Measurements from ENCODE around the gene ARIH1. TPM values are rescaled to one million over a fixed set of nuclear protein-coding genes. Genes with fewer than 3 reads are reported as not detected.
A peak's percentile ranks its signal among the peaks of the same experiment; 100 is the strongest.
"Not testable (repeated sequence)": the region's sequence is repeated elsewhere in the genome, so short reads cannot be mapped to it uniquely, and the experiment has no call there.

Gene ARIH1, protein sequence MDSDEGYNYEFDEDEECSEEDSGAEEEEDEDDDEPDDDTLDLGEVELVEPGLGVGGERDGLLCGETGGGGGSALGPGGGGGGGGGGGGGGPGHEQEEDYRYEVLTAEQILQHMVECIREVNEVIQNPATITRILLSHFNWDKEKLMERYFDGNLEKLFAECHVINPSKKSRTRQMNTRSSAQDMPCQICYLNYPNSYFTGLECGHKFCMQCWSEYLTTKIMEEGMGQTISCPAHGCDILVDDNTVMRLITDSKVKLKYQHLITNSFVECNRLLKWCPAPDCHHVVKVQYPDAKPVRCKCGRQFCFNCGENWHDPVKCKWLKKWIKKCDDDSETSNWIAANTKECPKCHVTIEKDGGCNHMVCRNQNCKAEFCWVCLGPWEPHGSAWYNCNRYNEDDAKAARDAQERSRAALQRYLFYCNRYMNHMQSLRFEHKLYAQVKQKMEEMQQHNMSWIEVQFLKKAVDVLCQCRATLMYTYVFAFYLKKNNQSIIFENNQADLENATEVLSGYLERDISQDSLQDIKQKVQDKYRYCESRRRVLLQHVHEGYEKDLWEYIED
- 26.9 TPM for total RNA-seq

DNA sequence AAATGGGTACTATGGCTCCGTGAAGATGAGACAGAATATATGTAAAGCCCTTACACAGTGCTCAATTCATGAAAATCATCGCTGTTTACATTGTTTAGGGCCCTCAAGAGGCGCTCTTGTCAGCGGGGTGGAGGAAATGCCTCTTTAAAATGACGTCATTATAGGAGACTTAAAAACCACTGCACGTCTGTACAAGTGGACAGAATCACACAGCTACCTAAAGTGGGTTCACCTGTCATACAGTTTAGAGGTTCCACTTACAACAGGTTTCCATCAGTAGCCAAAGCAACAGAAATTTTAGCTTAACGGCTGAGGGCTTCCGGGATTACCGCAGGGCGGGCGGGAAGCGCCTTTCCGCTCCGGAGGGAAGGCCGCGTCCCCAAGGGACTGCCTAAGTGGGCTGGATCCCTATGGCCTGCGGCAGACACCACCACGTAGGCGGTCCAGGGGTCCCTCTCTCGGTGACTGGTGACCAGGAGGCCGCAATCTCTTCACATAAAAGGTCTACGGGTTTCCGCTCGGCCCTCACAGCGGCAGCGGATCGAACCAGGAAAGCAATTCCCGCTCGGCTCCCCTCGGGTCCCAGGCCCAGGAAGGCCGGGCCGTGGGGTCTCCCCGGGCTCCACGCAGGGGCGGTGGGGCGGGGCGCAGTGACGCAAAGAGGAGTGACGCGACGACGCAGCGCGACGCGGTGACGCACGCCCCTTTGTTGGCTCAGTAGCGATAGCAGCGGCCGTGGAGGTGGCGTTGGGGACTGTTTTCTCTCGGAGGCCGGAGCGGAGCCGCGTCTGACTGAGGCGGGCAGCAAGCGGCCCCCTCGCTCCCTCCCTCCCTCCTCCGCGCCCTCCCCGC is at the start of gene ARIH1:
Gene ARIH1, plus strand, starts transcription at position 717 of the 852 bp plus-strand sequence. CDS start 310 bp downstream, outside the sequence.
- peak; percentile 94 to 97 (median 95) for DNase-seq (ENCODE audit: low read depth in 2 of 3, low spot score in 2 of 3)

DNA sequence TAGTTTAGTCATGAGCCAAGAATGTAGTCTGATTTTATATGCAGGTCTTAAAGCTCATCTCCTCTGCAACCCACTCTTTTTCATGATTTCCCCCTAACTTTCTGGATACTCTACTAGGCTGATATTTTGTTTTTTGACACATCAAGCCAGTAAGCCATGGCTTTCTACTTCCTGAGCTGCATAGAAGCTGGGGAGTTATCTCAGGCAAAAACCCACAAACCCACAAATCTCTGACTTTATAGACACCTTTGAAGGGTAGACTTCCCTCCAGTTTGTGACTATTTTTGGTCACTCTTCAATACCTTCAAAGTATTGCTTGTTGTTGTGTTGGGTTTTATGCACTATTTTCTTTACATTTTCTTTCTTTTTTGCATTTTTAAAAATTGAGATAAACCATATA is 47.4 kb upstream of the ARIH1 start:
- DNase-seq (ENCODE audit: low read depth in 2 of 3, low spot score in 2 of 3): no peak

DNA sequence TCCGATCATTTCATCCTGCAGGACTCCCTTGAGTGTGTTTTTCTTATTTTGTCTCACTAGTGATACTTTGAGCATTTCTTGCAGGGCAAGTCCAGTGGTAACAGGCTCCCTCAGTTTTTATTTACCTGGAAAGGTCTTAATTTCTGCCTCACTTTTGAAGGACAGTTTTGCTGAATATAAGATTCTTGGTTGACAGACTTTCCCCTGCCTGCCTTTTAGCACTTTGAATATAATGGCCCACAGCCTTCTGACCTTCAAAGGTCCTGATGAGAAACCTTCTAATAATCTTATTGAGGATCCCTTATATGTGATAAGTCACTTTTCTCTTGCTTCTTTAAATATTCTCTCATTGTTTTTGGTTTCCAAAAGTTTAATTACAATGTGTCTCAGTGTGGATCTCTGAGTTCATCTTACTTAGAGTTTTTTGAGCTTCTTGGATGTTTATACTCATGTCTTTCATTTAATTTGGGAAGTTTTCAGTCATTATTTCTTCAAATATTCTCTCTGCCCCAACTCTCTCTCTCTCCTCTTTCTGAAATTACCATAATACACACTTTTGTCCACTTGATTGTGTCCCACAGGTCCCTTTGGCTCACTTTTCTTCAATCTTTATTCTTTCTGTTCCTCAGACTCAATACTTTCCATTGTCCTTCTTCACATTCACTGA is 36.3 kb upstream of the ARIH1 start:
- no peak for DNase-seq (ENCODE audit: low read depth in 2 of 3, low spot score in 2 of 3)

- not testable (repeated sequence) for DNase-seq (ENCODE audit: low read depth in 2 of 3, low spot score in 2 of 3)
Measured at GRCh38 chr15:72442848-72443247, 31.3 kb upstream of the ARIH1 start.

DNA sequence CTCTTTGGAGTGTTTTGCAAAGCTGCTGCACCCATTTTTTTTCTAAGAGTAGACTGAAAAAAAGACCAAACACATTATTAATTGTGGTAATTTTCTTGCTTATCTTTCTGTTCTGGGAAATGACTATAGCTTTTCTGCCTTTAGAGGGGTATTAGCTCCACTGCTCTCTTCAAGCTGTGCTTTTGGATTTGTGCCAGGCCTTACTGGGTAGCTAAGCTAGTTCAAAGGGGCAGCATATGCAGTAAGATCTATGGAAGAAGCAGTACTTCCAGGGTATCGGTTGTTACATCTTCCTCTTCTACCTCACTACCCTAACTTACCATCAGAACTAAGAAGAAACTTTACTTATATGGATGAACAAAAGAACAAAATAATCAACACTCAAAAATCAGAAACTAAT is 28.7 kb upstream of the ARIH1 start:
- no peak for DNase-seq (ENCODE audit: low read depth in 2 of 3, low spot score in 2 of 3)

DNA sequence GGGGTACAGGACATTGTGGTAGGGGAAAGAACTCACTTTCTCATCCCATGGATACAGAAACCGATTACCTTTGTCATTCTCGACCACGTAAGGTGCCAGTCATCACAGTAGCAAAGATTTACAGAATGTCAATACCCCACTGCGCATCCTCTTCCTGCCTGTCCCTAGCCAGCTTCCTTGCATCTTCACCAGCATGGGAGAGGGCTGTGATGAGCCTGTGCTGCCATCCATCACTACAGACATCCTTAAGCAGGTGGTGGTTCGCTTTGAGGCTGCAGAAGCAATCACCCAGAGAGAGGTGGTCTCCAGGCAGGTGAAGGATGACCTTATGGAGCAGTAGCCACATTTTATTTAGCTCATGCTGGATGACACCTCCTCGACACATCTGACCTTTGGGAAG is 23.3 kb upstream of the ARIH1 start:
- DNase-seq (ENCODE audit: low read depth in 2 of 3, low spot score in 2 of 3): no peak

- no peak for DNase-seq (ENCODE audit: low read depth in 2 of 3, low spot score in 2 of 3)
Measured at GRCh38 chr15:72451224-72451623, 22.9 kb upstream of the ARIH1 start.

DNA sequence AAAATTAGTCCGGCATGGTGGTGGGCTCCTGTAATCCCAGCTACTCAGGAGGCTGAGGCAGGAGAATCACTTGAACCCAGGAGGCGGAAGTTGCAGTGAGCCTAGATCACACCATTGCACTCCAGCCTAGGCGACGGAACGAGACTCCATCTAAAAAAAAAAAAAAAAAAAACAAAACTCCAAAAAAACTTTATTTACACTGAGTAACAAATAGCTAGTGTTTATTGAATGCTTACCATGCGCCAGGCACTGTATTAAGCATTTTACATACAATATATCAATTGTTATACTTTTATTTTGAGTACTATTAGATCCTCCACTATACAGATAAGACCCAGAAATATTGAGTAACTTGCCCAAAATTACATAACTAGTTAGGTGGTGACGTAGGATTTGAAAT is 17.4 kb upstream of the ARIH1 start:
- DNase-seq (ENCODE audit: low read depth in 2 of 3, low spot score in 2 of 3): no peak

GRCh38 chr15:72460402-72460801 is 13.7 kb upstream of the ARIH1 start:
- DNase-seq (ENCODE audit: low read depth in 2 of 3, low spot score in 2 of 3): no peak

DNA sequence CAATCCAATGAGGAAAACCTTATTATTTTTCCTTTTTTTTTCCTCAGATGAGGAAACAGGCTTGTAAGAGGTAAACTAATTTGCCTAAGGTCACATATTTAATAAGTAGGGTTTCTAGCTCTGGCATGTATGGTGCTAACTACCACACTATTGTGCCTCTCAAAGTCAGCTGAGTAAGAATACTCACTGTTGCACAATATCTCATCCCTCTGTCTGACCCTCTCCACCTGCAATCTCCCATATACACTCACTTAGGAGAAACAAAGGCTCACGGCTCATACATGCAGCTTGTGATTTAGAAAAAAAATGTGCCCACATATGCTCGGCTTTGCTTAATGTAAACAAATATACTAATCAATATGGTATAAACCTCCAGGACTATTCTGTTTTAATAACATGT is 10.4 kb upstream of the ARIH1 start:
- no peak for DNase-seq (ENCODE audit: low read depth in 2 of 3, low spot score in 2 of 3)

- no peak for DNase-seq (ENCODE audit: low read depth in 2 of 3, low spot score in 2 of 3)
Measured at GRCh38 chr15:72464251-72464650, 9.9 kb upstream of the ARIH1 start.

GRCh38 chr15:72468103-72468502 is 6.0 kb upstream of the ARIH1 start:
- DNase-seq (ENCODE audit: low read depth in 2 of 3, low spot score in 2 of 3): no peak

- peak in 1 of 3 donors; percentile 23 for DNase-seq (ENCODE audit: low read depth in 2 of 3, low spot score in 2 of 3)
Measured at GRCh38 chr15:72472992-72473610, 1.0 kb upstream of the ARIH1 start.

DNA sequence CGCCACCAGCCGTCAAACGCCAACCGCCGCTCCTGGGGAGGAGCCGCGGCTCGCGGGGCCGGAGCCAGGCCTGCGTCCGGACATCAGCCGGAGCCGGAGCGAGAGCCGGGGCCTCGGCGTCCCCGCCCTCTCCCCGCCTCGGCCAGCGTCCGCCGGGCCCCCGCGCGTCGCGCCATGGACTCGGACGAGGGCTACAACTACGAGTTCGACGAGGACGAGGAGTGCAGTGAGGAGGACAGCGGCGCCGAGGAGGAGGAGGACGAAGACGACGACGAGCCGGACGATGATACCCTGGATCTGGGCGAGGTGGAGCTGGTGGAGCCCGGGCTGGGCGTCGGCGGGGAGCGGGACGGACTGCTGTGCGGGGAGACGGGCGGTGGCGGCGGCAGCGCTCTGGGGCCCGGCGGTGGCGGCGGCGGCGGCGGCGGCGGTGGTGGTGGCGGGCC is 359 bp downstream of the ARIH1 start:
- no peak for DNase-seq (ENCODE audit: low read depth in 2 of 3, low spot score in 2 of 3)

- DNase-seq (ENCODE audit: low read depth in 2 of 3, low spot score in 2 of 3): peak; percentile 54 to 87 (median 81)
Measured at GRCh38 chr15:72474912-72475628, 940 bp downstream of the ARIH1 start.

DNA sequence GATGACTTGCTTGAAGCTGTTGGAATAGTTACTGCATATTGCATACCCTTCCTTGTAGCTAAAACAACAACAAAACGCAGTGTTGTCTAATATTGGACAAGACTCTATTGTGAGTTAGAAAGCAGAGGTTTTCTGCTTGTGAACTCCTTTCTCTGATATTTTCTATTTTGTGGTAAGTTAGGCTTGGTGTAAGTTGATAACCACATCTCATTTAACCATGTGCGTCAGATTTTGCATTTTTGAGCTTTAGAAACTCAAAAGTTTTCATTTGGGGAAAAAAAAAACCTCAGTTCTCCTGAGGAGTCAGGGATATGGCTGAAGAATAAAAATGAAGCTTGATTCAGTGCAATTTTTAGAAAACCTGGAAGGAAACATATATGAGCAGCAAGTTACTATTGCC is 1.5 kb downstream of the ARIH1 start:
- no peak for DNase-seq (ENCODE audit: low read depth in 2 of 3, low spot score in 2 of 3)

DNA sequence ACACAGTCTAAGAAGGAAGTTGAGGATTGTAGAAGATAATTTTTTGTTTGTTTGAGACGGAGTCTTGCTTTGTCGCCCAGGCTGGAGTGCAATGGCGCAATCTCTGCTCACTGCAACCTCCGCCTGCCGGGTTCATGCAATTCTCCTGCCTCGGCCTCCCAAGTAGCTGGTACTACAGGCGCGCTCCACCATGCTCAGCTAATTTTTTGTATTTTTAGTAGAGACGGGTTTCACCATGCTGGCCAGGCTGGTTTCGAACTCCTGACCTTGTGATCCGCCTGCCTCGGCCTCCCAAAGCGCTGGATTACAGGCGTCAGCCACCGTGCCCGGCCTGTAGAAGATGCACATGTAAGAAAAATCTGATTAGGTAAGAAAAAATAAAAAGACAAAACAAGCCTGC is 2.2 kb downstream of the ARIH1 start:
- not testable (repeated sequence) for DNase-seq (ENCODE audit: low read depth in 2 of 3, low spot score in 2 of 3)

GRCh38 chr15:72481015-72481659 is 7.0 kb downstream of the ARIH1 start:
- no peak for DNase-seq (ENCODE audit: low read depth in 2 of 3, low spot score in 2 of 3)

DNA sequence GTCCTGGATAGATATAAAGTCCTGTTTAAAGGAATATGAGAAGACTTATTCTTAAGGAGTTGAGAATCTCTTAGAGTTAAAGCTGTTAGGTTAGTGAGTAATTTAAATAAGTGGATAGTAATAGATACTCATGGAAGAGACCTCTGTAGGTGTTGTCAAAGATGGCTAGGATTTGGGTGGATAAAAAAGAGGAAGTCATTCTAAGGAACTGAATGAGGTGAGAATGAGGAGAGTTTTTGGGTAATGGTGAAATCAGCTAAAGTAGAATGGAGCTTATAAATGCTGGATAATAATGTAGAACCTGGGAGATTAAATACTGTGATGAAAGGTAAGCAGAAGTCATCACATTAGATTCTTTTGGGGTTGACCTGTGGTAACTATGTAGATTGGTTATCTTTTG is 8.1 kb downstream of the ARIH1 start:
- DNase-seq (ENCODE audit: low read depth in 2 of 3, low spot score in 2 of 3): peak in 1 of 3 donors; percentile 35

Data from hematopoietic multipotent progenitor cell (in vitro differentiated cells).